Embryonic facial prominence (tissue), 1 donor: ENCODE measurements around the gene SRP68.
"Not testable (repeated sequence)": the region's sequence is repeated elsewhere in the genome, so short reads cannot be mapped to it uniquely, and the experiment has no call there.

ENCODE experiments used
- DNase-seq: peaks from one replicate; pipeline ENCODE4 v3.0.0-alpha.2; 2016; ENCODE audit errors: extremely low spot score

Gene SRP68

DNA sequence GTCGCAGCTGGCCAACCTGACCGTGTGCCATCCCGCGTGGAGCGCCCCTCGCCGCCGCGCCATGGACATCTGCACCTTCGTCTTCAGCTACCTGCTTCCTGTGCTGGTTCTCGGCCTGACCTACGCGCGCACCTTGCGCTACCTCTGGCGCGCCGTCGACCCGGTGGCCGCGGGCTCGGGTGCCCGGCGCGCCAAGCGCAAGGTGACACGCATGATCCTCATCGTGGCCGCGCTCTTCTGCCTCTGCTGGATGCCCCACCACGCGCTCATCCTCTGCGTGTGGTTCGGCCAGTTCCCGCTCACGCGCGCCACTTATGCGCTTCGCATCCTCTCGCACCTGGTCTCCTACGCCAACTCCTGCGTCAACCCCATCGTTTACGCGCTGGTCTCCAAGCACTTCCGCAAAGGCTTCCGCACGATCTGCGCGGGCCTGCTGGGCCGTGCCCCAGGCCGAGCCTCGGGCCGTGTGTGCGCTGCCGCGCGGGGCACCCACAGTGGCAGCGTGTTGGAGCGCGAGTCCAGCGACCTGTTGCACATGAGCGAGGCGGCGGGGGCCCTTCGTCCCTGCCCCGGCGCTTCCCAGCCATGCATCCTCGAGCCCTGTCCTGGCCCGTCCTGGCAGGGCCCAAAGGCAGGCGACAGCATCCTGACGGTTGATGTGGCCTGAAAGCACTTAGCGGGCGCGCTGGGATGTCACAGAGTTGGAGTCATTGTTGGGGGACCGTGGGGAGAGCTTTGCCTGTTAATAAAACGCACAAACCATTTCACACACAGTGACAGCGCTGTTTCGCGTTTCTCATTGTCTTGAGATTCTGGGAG is 4.7 kb upstream of the SRP68 start:
- no peak for DNase-seq

DNA sequence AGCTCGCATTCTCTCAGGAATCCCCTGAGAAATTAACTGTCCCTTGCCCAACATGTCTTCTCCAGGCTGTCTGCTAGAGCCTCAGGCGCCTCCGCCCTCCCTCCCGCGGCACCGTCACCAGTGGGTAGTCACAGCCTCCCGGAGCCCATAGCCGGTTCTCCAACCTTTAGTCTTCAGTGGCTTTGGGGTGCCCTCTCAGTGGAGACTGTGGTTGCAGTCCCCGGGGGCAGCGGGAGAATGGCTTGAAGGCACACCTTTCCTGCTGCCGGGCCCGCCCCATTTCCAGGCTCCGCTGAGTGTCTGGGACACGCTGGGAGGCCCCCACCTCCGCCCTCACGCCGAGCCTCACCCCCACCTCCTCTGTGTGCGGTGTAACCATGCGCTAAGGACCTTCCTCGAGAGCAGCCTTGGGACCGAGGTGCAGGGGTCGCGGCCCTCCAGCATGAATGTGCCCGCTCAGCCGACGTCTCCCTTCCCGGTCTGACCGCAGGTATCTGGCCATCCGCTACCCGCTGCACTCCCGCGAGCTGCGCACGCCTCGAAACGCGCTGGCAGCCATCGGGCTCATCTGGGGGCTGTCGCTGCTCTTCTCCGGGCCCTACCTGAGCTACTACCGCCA is 3.9 kb upstream of the SRP68 start:
- no peak for DNase-seq

- DNase-seq: no peak
Observed at GRCh38 chr17:76075364-76076145, 3.2 kb upstream of the SRP68 start.

GRCh38 chr17:76074390-76075363 is 2.4 kb upstream of the SRP68 start, which contains the start of gene GALR2:
TSS of gene GALR2 (plus strand) at chr17:76074781. CDS start at chr17:76074884, 103 bp downstream.
- DNase-seq: no peak

GRCh38 chr17:76071531-76072147 is 678 bp downstream of the SRP68 start:
- DNase-seq: no peak

- DNase-seq: no peak
Observed at GRCh38 chr17:76065775-76066174, 6.5 kb downstream of the SRP68 start.

DNA sequence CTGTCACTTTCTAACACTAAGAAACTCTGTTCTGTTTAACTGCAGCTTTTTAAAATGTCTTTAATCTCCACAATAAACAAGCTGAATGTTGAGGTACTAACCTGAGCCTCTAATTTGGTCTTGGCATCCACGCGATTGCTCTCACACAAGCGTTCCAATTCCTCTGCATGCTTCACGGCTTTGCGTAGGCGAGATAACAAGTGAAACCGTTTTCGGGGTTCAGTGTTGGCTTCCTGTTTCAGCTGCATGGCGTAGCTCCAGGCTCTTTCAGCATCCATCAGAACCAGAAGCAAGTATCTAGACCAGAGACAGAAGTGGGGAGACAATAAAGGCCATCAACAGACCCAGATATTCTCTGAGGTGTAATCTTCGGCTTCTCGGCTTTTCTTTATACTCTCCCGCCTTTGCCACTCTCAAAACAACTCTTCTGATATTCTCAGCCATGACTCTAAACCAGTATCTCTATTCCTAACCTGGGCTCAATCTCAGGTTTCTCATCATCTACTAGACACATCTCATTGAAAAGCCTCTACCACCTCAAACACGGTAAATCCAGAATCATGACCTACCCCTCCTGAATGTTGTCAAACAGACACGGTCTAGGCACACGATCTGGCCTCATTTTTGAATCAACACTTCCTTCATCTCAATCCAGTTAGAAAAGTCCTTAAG is 8.3 kb downstream of the SRP68 start:
- DNase-seq: no peak

DNA sequence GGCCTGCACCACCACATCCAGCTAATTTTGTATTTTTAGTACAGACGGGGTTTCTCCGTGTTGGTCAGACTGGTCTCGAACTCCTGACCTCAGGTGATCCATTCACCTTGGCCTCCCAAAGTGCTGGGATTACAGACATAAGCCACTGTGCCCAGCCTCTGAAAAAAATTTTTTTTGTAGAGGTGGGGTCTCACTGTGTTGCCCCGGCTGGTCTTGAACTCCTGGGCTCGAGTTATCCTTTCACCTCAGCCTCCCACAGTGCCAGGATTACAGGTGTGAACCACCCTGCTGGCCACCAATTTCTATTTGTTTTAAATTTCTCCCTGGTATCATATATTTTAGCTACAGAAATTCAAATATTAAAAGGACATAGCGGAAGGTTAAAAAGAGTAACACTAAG is 14.1 kb downstream of the SRP68 start:
- not testable (repeated sequence) for DNase-seq

- DNase-seq: no peak
Observed at GRCh38 chr17:76056882-76057281, 15.4 kb downstream of the SRP68 start.

- no peak for DNase-seq
Observed at GRCh38 chr17:76054112-76054476, 18.2 kb downstream of the SRP68 start.

DNA sequence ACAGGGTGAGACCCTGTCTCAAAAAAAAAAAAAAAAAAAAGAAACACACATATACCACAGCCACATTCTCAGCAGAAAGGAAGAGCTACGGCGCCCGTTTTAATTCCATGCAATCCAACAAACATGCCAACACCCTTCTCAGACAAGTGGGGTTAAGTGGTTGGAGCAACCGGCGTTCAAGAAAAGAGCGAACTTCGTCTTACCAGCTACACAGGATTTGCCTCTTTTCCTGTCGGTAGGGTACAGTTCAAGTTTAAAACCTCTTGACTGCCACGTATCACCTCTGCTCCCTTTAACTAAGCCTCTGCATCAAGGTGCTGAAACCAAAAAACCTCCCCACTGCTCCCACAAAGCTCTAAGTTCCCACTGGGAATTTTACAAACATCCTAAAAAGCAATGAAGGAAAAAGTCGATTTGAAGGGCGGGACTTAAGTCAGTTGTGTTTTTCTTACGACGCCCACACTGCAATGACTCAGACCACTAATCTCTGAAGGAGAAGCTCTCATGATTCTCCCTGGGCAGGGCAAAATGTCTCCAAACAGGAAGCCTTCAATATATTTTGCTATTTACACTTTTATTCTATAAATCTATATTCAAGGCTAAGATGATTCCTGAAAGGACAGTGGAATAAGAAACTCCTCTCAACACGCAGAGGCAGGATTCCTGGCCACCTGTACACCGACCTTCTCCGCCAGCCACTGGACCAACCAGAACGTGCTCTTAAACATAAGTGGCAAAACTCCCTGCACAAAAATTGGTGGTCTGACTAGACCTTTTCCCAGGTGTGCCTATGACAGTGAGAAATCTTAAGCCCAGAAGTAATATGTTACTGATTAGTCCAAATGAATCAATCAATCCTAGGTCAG is 18.8 kb downstream of the SRP68 start:
- no peak for DNase-seq

DNA sequence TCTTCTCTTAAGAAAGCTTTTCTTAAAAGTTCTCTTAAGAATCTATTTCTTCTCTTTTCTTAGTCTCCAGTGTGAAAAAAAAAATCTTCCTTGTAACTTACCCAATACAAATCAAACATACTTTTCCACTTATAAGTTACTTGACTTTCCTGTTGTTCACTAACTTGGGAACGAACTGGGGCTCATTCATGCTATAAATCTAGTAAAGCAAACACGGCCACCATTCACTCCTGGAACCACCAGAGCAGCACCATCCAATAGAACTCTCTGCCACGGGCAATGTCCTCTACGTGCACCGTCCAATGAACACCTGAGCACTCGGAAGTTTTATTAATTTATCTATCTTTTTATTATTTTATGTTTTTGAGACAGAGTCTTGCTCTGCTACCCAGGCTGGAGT is 20.8 kb downstream of the SRP68 start:
- no peak for DNase-seq

DNA sequence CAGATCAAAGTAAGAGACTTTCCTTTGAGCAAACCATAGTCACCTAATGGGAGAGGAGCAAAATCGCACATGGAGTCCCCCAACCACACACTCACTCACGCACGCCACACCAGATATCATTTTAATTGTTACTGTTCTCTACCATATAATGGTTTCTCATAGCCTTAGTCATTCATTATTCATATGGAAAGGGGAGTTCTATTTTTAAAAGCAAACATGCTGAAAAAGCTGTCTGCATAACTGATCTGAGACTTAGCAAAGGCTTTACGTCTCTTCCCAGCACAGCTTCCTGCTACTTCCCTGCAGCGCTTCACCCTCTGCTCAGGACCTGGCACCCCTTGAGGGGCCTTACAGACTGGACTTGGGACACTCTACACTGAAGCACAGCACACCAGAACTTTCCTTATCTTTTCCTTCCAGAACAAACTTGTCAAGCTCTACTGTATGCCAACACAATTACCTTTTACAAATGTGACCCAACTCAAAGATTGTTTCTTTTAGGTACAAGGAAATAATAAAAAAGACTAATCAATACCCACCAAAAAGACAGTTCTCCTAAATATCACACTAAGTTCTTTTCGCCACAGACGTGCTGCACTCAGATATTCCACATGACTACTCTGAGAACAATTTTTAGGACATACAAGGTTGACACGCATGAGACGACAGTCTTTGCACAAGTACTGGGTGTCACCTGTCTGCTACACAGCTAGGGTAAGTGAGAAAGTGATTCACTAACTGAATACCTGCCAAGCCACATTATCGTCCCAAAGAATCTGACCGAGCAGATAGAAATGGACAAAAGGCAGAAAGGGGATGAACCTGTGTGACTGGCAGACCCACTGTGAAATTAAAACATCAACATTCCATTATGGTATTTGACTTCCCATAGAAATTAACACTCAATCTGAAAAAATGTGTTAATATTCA is 21.5 kb downstream of the SRP68 start:
- no peak for DNase-seq

- DNase-seq: no peak
Observed at GRCh38 chr17:76049836-76050537, 22.3 kb downstream of the SRP68 start.

- no peak for DNase-seq
Observed at GRCh38 chr17:76049239-76049638, 23.1 kb downstream of the SRP68 start.

DNA sequence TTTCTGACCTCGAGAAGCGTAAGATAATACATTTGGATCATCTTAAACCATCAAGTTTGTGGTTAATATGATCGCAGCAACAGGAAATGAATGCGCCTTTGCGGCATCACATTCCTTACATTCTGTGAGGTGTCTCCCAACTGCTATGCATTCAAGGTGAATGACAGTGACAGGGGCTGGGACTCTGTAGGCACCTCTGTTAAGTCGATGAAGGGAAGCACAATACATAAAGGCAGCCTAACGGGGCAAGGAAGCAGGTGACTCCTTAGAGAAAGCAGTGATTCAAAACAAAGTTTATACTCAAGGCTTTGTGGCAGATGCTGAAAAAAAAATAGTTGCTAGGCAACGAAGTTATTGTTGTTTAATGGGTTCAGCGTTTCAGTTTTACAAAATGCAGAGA is 23.6 kb downstream of the SRP68 start:
- DNase-seq: no peak

- DNase-seq: no peak
Observed at GRCh38 chr17:76048025-76048605, 24.2 kb downstream of the SRP68 start.
